Natural killer cell treated with Interleukin-12 subunit alpha and Interleukin-12 subunit beta and Interleukin-15 and Interleukin-18, amount 100 ng/mL, for 72 hours (primary cell): ENCODE data around the gene ORMDL2. TPM values are rescaled to one million over a fixed set of nuclear protein-coding genes. Genes with fewer than 3 reads are reported as not detected.
A peak's percentile ranks its signal among the peaks of the same experiment; 100 is the strongest.
"Not testable (repeated sequence)": the region's sequence is repeated elsewhere in the genome, so short reads cannot be mapped to it uniquely, and the experiment has no call there.

Source experiments
- ATAC-seq, 2 donors: fragments of 150-1000 bp; cut with Tn5 transposase in 1 of 2; sonication (Bioruptor Pico), chemical (Tn5 transposase) in 1 of 2; 2 replicates each; pipeline ENCODE4 v1.10.0; 2021
- DNase-seq: peaks from one replicate; pipeline ENCODE4 v3.0.0; 2022; ENCODE audit warnings: low spot score
- H3K27ac Mint-ChIP-seq, 2 donors: 1 replicate in 1 of 2; 2 replicates in 1 of 2; pipeline ENCODE4 v1.8.0; 2022; ENCODE audit warnings: mixed read lengths in 2 of 2, mild to moderate bottlenecking in 1 of 2, moderate library complexity in 1 of 2
- H3K27me3 Mint-ChIP-seq, 2 donors: 1 replicate in 1 of 2; 2 replicates in 1 of 2; pipeline ENCODE4 v1.8.0; 2022; ENCODE audit warnings: mixed read lengths in 2 of 2
- H3K36me3 Mint-ChIP-seq: one replicate; pipeline ENCODE4 v1.8.0; 2022; ENCODE audit warnings: mixed read lengths
- H3K4me1 Mint-ChIP-seq, 2 donors: 1 replicate in 1 of 2; 2 replicates in 1 of 2; pipeline ENCODE4 v1.8.0; 2022; ENCODE audit warnings: low read depth in 2 of 2, mixed read lengths in 2 of 2, mild to moderate bottlenecking in 1 of 2
- H3K4me3 Mint-ChIP-seq: one replicate; pipeline ENCODE4 v1.8.0; 2022; ENCODE audit warnings: mixed read lengths
- H3K9me3 Mint-ChIP-seq: 2 replicates; pipeline ENCODE4 v1.8.0; 2022; ENCODE audit warnings: mixed read lengths
- total RNA-seq, 2 donors: library from RNA; stranded (reverse); gene quantifications; one replicate each; pipeline ENCODE4 v1.2.3, GENCODE V29; 2022

The ORMDL2 gene
- total RNA-seq, 2 donors from 2014 or later: 36.9 to 56.7 TPM

GRCh38 chr12:55834400-55834799, 16.6 kb downstream of the ORMDL2 start:
- peaks cover 14 to 16% of the 10 kb centered on the region in 2 donors for H3K4me1 Mint-ChIP-seq
- not testable (repeated sequence) for H3K36me3 Mint-ChIP-seq, H3K27ac Mint-ChIP-seq, H3K9me3 Mint-ChIP-seq, DNase-seq, H3K27me3 Mint-ChIP-seq, ATAC-seq, H3K4me3 Mint-ChIP-seq

- DNase-seq (no peak), ATAC-seq (no peak)
- Mint-ChIP-seq H3K4me1 (peaks cover 0 to 2% of the 10 kb centered on the region in 2 donors), H3K27me3 (peaks cover 0 to 2% of the 10 kb centered on the region in 2 donors), H3K36me3 (no peaks in the 10 kb centered on the region), H3K9me3 (no peaks in the 10 kb centered on the region), H3K27ac (no peak overlapping the region), H3K4me3 (no peak overlapping the region)
These were observed 20.5 kb downstream of the ORMDL2 start for GRCh38 chr12:55838361-55838760.

GRCh38 chr12:55839345-55840140, 21.7 kb downstream of the ORMDL2 start:
- ATAC-seq (no peak), DNase-seq (no peak)
- no peaks in the 10 kb centered on the region for H3K9me3 Mint-ChIP-seq
- peak overlapping the region in 1 of 2 donors; percentile 47 for H3K27ac Mint-ChIP-seq
- H3K36me3 Mint-ChIP-seq: no peaks in the 10 kb centered on the region
- peaks cover 0 to 2% of the 10 kb centered on the region in 2 donors for H3K4me1 Mint-ChIP-seq
- H3K4me3 Mint-ChIP-seq: no peak overlapping the region
- peaks cover 0 to 2% of the 10 kb centered on the region in 2 donors for H3K27me3 Mint-ChIP-seq

GRCh38 chr12:55840581-55841351, 22.9 kb downstream of the ORMDL2 start:
- no peak for DNase-seq
- Mint-ChIP-seq H3K4me3 (no peak overlapping the region), H3K9me3 (no peaks in the 10 kb centered on the region), H3K27ac (no peak overlapping the region), H3K27me3 (peaks cover 0 to 2% of the 10 kb centered on the region in 2 donors), H3K36me3 (no peaks in the 10 kb centered on the region), H3K4me1 (peaks cover 0 to 2% of the 10 kb centered on the region in 2 donors)
- no peak for ATAC-seq

- peak within 1 kb of the TSS in 1 of 2 donors; percentile 14 for H3K27ac Mint-ChIP-seq
- H3K36me3 Mint-ChIP-seq: no peaks in the 10 kb centered on the region
- peaks cover 0 to 9% of the 10 kb centered on the region in 2 donors for H3K27me3 Mint-ChIP-seq
- peaks cover 2 to 4% of the 10 kb centered on the region in 2 donors for H3K4me1 Mint-ChIP-seq
- no peak for DNase-seq
- H3K9me3 Mint-ChIP-seq: no peaks in the 10 kb centered on the region
- H3K4me3 Mint-ChIP-seq: no peak within 1 kb of the TSS
- ATAC-seq: peak in 1 of 2 donors; percentile 11
These were observed 25.0 kb downstream of the ORMDL2 start, which contains the start of gene MMP19 for GRCh38 chr12:55842681-55843429. Gene MMP19 (minus strand): TSS chr12:55842936. CDS start chr12:55842830, 106 bp downstream.

- no peaks in the 10 kb centered on the region for H3K9me3 Mint-ChIP-seq
- H3K27ac Mint-ChIP-seq: no peak overlapping the region
- no peak for ATAC-seq
- H3K4me3 Mint-ChIP-seq: no peak overlapping the region
- H3K36me3 Mint-ChIP-seq: no peaks in the 10 kb centered on the region
- peaks cover 2 to 4% of the 10 kb centered on the region in 2 donors for H3K4me1 Mint-ChIP-seq
- DNase-seq: no peak
- H3K27me3 Mint-ChIP-seq: peaks cover 0 to 9% of the 10 kb centered on the region in 2 donors
These were observed 25.6 kb downstream of the ORMDL2 start for GRCh38 chr12:55843431-55843830.

- H3K4me1 Mint-ChIP-seq: peaks cover 2 to 4% of the 10 kb centered on the region in 2 donors
- no peaks in the 10 kb centered on the region for H3K9me3 Mint-ChIP-seq
- DNase-seq: no peak
- no peak overlapping the region for H3K27ac Mint-ChIP-seq
- peaks cover 6 to 15% of the 10 kb centered on the region in 2 donors for H3K27me3 Mint-ChIP-seq
- H3K36me3 Mint-ChIP-seq: no peaks in the 10 kb centered on the region
- H3K4me3 Mint-ChIP-seq: no peak overlapping the region
- no peak for ATAC-seq
These were observed 27.1 kb downstream of the ORMDL2 start for GRCh38 chr12:55844961-55845360.

- Mint-ChIP-seq H3K9me3 (no peaks in the 10 kb centered on the region), H3K4me3 (no peak overlapping the region), H3K36me3 (no peaks in the 10 kb centered on the region), H3K27ac (peak overlapping the region in 1 of 2 donors; percentile 29), H3K27me3 (peaks cover 10 to 17% of the 10 kb centered on the region in 2 donors), H3K4me1 (peaks cover 2 to 4% of the 10 kb centered on the region in 2 donors)
- DNase-seq: no peak
- ATAC-seq: no peak
These were observed 27.5 kb downstream of the ORMDL2 start for GRCh38 chr12:55845361-55845760.

- Mint-ChIP-seq H3K36me3 (no peaks in the 10 kb centered on the region), H3K27ac (peak overlapping the region in 1 of 2 donors; percentile 29)
These were observed 28.1 kb downstream of the ORMDL2 start for GRCh38 chr12:55845785-55846496.

GRCh38 chr12:55847033-55847432, 29.2 kb downstream of the ORMDL2 start:
- peaks cover 17 to 22% of the 10 kb centered on the region in 2 donors for H3K27me3 Mint-ChIP-seq
- no peak for ATAC-seq
- H3K9me3 Mint-ChIP-seq: no peaks in the 10 kb centered on the region
- DNase-seq: no peak
- H3K36me3 Mint-ChIP-seq: no peaks in the 10 kb centered on the region
- peaks cover 2 to 4% of the 10 kb centered on the region in 2 donors for H3K4me1 Mint-ChIP-seq
- H3K4me3 Mint-ChIP-seq: no peak overlapping the region
- H3K27ac Mint-ChIP-seq: peak overlapping the region in 1 of 2 donors; percentile 42

More at GRCh38 chr12:55845785-55846496, 28.1 kb downstream of the ORMDL2 start:
- Mint-ChIP-seq H3K4me3 (no peak overlapping the region), H3K27me3 (peaks cover 16 to 22% of the 10 kb centered on the region in 2 donors), H3K9me3 (no peaks in the 10 kb centered on the region), H3K4me1 (peaks cover 2 to 4% of the 10 kb centered on the region in 2 donors)
- ATAC-seq (no peak), DNase-seq (no peak)

- Mint-ChIP-seq H3K4me1 (peaks cover 0 to 4% of the 10 kb centered on the region in 2 donors), H3K4me3 (no peak overlapping the region), H3K36me3 (no peaks in the 10 kb centered on the region), H3K27me3 (peaks cover 17 to 20% of the 10 kb centered on the region in 2 donors), H3K9me3 (no peaks in the 10 kb centered on the region), H3K27ac (peak overlapping the region in 1 of 2 donors; percentile 42)
- DNase-seq (no peak), ATAC-seq (peak; percentile 24 to 52)
These were observed 29.9 kb downstream of the ORMDL2 start for GRCh38 chr12:55847603-55848291.

GRCh38 chr12:55849616-55850343, 31.9 kb downstream of the ORMDL2 start:
- ATAC-seq: no peak
- H3K4me1 Mint-ChIP-seq: peaks cover 0 to 4% of the 10 kb centered on the region in 2 donors
- H3K27me3 Mint-ChIP-seq: peaks cover 17 to 20% of the 10 kb centered on the region in 2 donors
- no peak overlapping the region for H3K27ac Mint-ChIP-seq
- H3K4me3 Mint-ChIP-seq: no peak overlapping the region
- H3K36me3 Mint-ChIP-seq: no peaks in the 10 kb centered on the region
- H3K9me3 Mint-ChIP-seq: no peaks in the 10 kb centered on the region
- no peak for DNase-seq
